PC-9 (cell line): ENCODE data around the gene MINDY4. TPM values are rescaled to one million over a fixed set of nuclear protein-coding genes. Genes with fewer than 3 reads are reported as not detected.

Experiments
- BruUV-seq: library from RNA; stranded (reverse); fragments of 400-500 nt; replicated peaks from 2 replicates; lab custom pipeline; 2021; lab: Mats Ljungman, UMichigan
- CTCF ChIA-PET: fragments of 300-600 bp; sonication (Branson Sonifier 250); formaldehyde crosslinking; loops from one replicate; lab custom pipeline; 2022; ENCODE audit warnings: antibody characterized with exemption; lab: Charles Lee
- POLR2A ChIA-PET: fragments of 300-600 bp; sonication (Branson Sonifier 250); formaldehyde crosslinking; loops from one replicate; lab custom pipeline; 2022; ENCODE audit warnings: antibody characterized with exemption; ENCODE audit not compliant: unreplicated experiment; lab: Charles Lee
- DNase-seq, 2 experiments: peaks; one replicate each; pipeline versions ENCODE4 v3.0.0 to v3.0.0-alpha.2; 2015 to 2022; ENCODE audit warnings: mixed read lengths in 1 of 2
- H2AFZ ChIP-seq: fragments of 200-600 bp; sonication (generic); 2 replicates; pipeline ENCODE4 v1.8.1; 2017; ENCODE audit warnings: antibody characterized with exemption
- H3F3A ChIP-seq: fragments of 200-600 bp; sonication (generic); 2 replicates; pipeline ENCODE4 v1.8.1; 2017; ENCODE audit warnings: antibody characterized with exemption, mild to moderate bottlenecking, low read depth; ENCODE audit not compliant: insufficient read depth
- H3K27ac ChIP-seq: fragments of 200-600 bp; sonication (generic); 2 replicates; pipeline ENCODE4 v1.6.1; 2016; ENCODE audit warnings: mixed run types
- H3K27me3 ChIP-seq: fragments of 200-600 bp; sonication (generic); 2 replicates; pipeline ENCODE4 v1.6.1; 2016; ENCODE audit warnings: low read depth, mixed run types; ENCODE audit not compliant: insufficient read depth
- H3K36me3 ChIP-seq: fragments of 200-600 bp; sonication (generic); 2 replicates; pipeline ENCODE4 v1.6.1; 2016; ENCODE audit warnings: low read depth, mixed run types
- H3K4me1 ChIP-seq: fragments of 200-600 bp; sonication (generic); replicated peaks from 2 replicates; pipeline ENCODE4 v1.6.1; 2016; ENCODE audit warnings: mixed run types; ENCODE audit not compliant: insufficient read depth
- H3K4me2 ChIP-seq: fragments of 200-600 bp; sonication (generic); 2 replicates; pipeline ENCODE4 v1.6.1; 2017; ENCODE audit warnings: mixed run types
- H3K4me3 ChIP-seq: fragments of 200-600 bp; sonication (generic); 2 replicates; pipeline ENCODE4 v1.6.1; 2016; ENCODE audit warnings: mixed run types
- H3K79me2 ChIP-seq: fragments of 200-600 bp; sonication (generic); 2 replicates; pipeline ENCODE4 v1.6.1; 2017; ENCODE audit warnings: low read depth, mixed run types
- H3K9me2 ChIP-seq: fragments of 200-600 bp; sonication (generic); 2 replicates; pipeline ENCODE4 v1.8.1; 2017; ENCODE audit warnings: mild to moderate bottlenecking; ENCODE audit not compliant: insufficient read depth
- H3K9me3 ChIP-seq: fragments of 200-600 bp; sonication (generic); 2 replicates; pipeline ENCODE4 v1.8.1; 2016; ENCODE audit warnings: low read depth; ENCODE audit not compliant: insufficient read depth
- H4K20me1 ChIP-seq: fragments of 200-600 bp; sonication (generic); 2 replicates; pipeline ENCODE4 v1.8.1; 2017; ENCODE audit not compliant: insufficient read depth
- CTCF ChIP-seq: fragments of 200-600 bp; sonication (generic); conservative IDR thresholded peaks from 2 replicates; pipeline ENCODE4 v1.6.1; 2017; ENCODE audit warnings: mixed run types, antibody characterized with exemption, mild to moderate bottlenecking, moderate library complexity
- EZH2 ChIP-seq: fragments of 200-600 bp; sonication (generic); IDR thresholded peaks from 2 replicates; pipeline ENCODE4 v1.8.0; 2017; ENCODE audit warnings: antibody characterized with exemption, low read depth
- intact Hi-C: fragments of 100-400 bp; cut with micrococcal nuclease; formaldehyde crosslinking; loops from one replicate; pipeline ENCODE4 v1.10.0; 2022; ENCODE audit not compliant: unreplicated experiment
- total RNA-seq: library from RNA; stranded (reverse); gene quantifications from 2 replicates; pipeline ENCODE4 v1.2.3, GENCODE V29; 2021

The MINDY4 gene
- total RNA-seq, 1 experiment from 2014 or later: 14.8 TPM

- CTCF ChIA-PET: no interaction called here
- no peak overlapping the region for H3K4me2 ChIP-seq
- peaks cover 35% of the 10 kb centered on the region for H3K4me1 ChIP-seq
- no peaks in the 10 kb centered on the region for H4K20me1 ChIP-seq
- H3K79me2 ChIP-seq: no peaks in the 10 kb centered on the region
- DNase-seq: no peak
- no peaks in the 10 kb centered on the region for H3K9me3 ChIP-seq
- no peaks in the 10 kb centered on the region for H3F3A ChIP-seq
- intact Hi-C loops: no loop called here
- no peaks in the 10 kb centered on the region for H3K27me3 ChIP-seq
- H2AFZ ChIP-seq: no peak overlapping the region
- POLR2A ChIA-PET: no interaction called here
- no peaks in the 10 kb centered on the region for H3K9me2 ChIP-seq
- H3K27ac ChIP-seq: no peak overlapping the region
- BruUV-seq: no TSS peak
- no peaks in the 10 kb centered on the region for H3K36me3 ChIP-seq
- TF ChIP-seq EZH2 (no peak), CTCF (no peak)
- H3K4me3 ChIP-seq: no peak overlapping the region
Observed at GRCh38 chr7:30901856-30902255, 130.6 kb downstream of the MINDY4 start.

GRCh38 chr7:30902466-30902865 lies 131.2 kb downstream of the MINDY4 start:
- POLR2A ChIA-PET: no interaction called here
- TF ChIP-seq CTCF (no peak), EZH2 (no peak)
- peaks cover 30% of the 10 kb centered on the region for H3K4me1 ChIP-seq
- CTCF ChIA-PET: no interaction called here
- H3K9me3 ChIP-seq: no peaks in the 10 kb centered on the region
- no peak overlapping the region for H3K4me2 ChIP-seq
- H3K9me2 ChIP-seq: no peaks in the 10 kb centered on the region
- H3F3A ChIP-seq: no peaks in the 10 kb centered on the region
- H3K4me3 ChIP-seq: no peak overlapping the region
- H2AFZ ChIP-seq: no peak overlapping the region
- H3K27ac ChIP-seq: no peak overlapping the region
- no peaks in the 10 kb centered on the region for H3K36me3 ChIP-seq
- no peaks in the 10 kb centered on the region for H3K79me2 ChIP-seq
- H3K27me3 ChIP-seq: no peaks in the 10 kb centered on the region
- intact Hi-C loops: no loop called here
- no peak for DNase-seq
- no peaks in the 10 kb centered on the region for H4K20me1 ChIP-seq
- BruUV-seq: no TSS peak

GRCh38 chr7:30903146-30903545 lies 131.9 kb downstream of the MINDY4 start:
- no peaks in the 10 kb centered on the region for H3K36me3 ChIP-seq

More at GRCh38 chr7:30903146-30903545, 131.9 kb downstream of the MINDY4 start:
- Histone ChIP-seq H3K9me3 (no peaks in the 10 kb centered on the region), H4K20me1 (no peaks in the 10 kb centered on the region), H3K4me1 (peaks cover 28% of the 10 kb centered on the region), H3K4me3 (no peak overlapping the region), H3K27ac (no peak overlapping the region), H2AFZ (no peak overlapping the region), H3K27me3 (no peaks in the 10 kb centered on the region), H3K4me2 (no peak overlapping the region), H3K9me2 (no peaks in the 10 kb centered on the region), H3F3A (no peaks in the 10 kb centered on the region), H3K79me2 (no peaks in the 10 kb centered on the region)
- intact Hi-C loops: no loop called here
- CTCF ChIA-PET: no interaction called here
- TF ChIP-seq CTCF (no peak), EZH2 (no peak)
- DNase-seq: no peak
- BruUV-seq: no TSS peak
- POLR2A ChIA-PET: no interaction called here
